ENCODE results near the gene ATPAF2. TPM values are rescaled to one million over a fixed set of nuclear protein-coding genes. Genes with fewer than 3 reads are reported as not detected.

ATPAF2 gene
- total and polyA plus RNA-seq, 4 experiments from 2014 or later = 16.6 to 24.3 (median 21.0) TPM

DNA sequence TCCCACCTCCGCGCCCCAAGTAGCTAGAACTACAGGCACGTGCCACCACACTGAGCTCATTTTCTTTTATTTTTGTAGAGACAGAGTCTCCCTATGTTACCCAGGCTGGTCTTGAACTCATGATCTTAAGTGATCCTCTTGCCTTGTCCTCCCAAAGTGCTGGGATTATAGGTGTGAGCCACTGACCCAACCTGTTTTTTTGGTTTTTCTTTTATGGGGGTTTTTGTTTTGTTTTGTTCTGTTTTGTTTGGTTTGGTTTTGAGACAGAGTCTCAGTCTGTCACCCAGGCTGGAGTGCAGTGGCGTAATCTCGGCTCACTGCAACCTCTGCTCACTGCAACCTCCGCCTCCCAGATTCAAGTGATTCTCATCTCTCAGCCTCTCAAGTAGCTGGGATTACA is 16.6 kb upstream of the ATPAF2 start:
- Mint-ChIP-seq H3K4me3 (no peak overlapping the region), H3K27me3 (no peaks in the 10 kb centered on the region), H3K36me3 (peaks cover 29 to 47% of the 10 kb centered on the region in 2 donors), H3K9me3 (no peaks in the 10 kb centered on the region), H3K27ac (peak overlapping the region in 1 of 7 donors; percentile 77), H3K4me1 (no peaks in the 10 kb centered on the region)
- Histone ChIP-seq H3K9me3 (ENCODE audit: control insufficient read depth in 1 of 2, low read length in 2 of 2) (no peaks in the 10 kb centered on the region), H3K4me3 (ENCODE audit: low read length in 2 of 2) (no peak overlapping the region), H3K4me1 (ENCODE audit: insufficient read depth, low read length) (no peaks in the 10 kb centered on the region), H3K27ac (ENCODE audit: low read depth, low read length) (no peak overlapping the region), H3K36me3 (ENCODE audit: insufficient read depth, low read length) (peaks cover 28% of the 10 kb centered on the region), H3K27me3 (ENCODE audit: insufficient read depth, low read length) (no peaks in the 10 kb centered on the region)
- intact Hi-C loops (cut with micrococcal nuclease) = no loop called here
- POLR2A ChIA-PET (ENCODE audit: partially characterized antibody) = no interaction called here
- DNase-seq = no peak
- CTCF ChIA-PET (ENCODE audit: partially characterized antibody) = no interaction called here

DNA sequence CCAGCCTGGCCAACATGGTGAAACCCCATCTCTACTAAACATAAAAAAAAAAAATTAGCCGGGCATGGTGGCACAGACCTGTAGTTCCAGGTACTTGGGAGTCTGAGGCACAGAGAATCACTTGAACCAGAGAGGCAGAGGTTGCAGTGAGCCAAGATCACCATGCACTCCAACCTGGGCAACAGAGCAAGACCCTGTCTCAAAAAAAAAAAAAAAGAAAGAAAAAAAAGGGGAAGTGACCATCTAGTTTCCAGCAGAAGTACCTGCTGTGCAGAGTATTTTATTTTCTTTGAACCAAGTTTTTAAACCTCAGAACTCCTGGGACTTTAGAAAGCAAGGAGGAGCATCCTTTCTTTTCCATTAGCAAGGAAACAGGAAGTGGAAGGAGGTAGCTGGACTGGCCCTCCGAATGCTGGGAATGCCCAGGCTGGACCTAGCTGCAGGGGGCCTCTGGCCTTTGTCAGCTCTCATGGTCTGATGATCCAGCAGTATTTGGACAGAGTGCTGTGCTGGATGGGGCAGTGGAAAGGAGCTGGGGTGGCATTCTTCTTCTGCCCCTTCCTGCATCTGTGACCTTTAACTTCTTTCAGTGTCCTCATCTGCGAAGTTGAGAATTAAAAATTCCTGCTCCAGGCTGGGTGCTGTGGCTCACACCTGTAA is 6.9 kb upstream of the ATPAF2 start:
- no peaks in the 10 kb centered on the region for H3K27me3 ChIP-seq (ENCODE audit: insufficient read depth, low read length)
- ChIA-PET CTCF (ENCODE audit: partially characterized antibody) (no interaction called here), POLR2A (ENCODE audit: partially characterized antibody) (no interaction called here)
- no peaks in the 10 kb centered on the region for H3K9me3 ChIP-seq (ENCODE audit: control insufficient read depth in 1 of 2, low read length in 2 of 2)
- no peak for DNase-seq
- Mint-ChIP-seq H3K36me3 (peaks cover 6 to 8% of the 10 kb centered on the region in 2 donors), H3K4me1 (peaks cover 12 to 26% (median 18%) of the 10 kb centered on the region in 4 donors), H3K27ac (no peak overlapping the region), H3K4me3 (no peak overlapping the region), H3K9me3 (no peaks in the 10 kb centered on the region), H3K27me3 (no peaks in the 10 kb centered on the region)
- H3K36me3 ChIP-seq (ENCODE audit: insufficient read depth, low read length) = no peaks in the 10 kb centered on the region
- no peak overlapping the region for H3K27ac ChIP-seq (ENCODE audit: low read depth, low read length)
- H3K4me3 ChIP-seq (ENCODE audit: low read length in 2 of 2) = no peak overlapping the region
- intact Hi-C loops (cut with micrococcal nuclease) = no loop called here
- peaks cover under 1% of the 10 kb centered on the region for H3K4me1 ChIP-seq (ENCODE audit: insufficient read depth, low read length)

DNA sequence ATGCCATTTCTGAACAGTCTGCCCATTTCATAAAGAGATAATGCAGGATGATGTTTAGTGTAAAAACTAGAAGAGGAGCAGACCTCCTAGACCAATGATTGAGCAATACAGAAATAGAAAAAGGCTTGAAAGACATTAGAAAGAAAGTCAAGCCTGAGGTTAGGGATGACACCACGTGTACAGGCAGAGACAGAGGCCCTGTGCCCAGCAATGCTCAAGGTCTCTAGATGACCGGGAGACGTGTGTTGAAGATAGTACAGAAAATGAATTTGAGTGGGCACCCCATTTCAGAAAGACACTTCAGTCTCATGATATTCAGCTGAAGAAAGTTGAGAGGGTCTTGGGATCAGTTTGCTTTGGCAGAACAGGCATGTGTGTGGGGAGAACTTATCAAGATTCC is 5.6 kb upstream of the ATPAF2 start:
- peaks cover 17 to 35% (median 26%) of the 10 kb centered on the region in 4 donors for H3K4me1 Mint-ChIP-seq

DNA sequence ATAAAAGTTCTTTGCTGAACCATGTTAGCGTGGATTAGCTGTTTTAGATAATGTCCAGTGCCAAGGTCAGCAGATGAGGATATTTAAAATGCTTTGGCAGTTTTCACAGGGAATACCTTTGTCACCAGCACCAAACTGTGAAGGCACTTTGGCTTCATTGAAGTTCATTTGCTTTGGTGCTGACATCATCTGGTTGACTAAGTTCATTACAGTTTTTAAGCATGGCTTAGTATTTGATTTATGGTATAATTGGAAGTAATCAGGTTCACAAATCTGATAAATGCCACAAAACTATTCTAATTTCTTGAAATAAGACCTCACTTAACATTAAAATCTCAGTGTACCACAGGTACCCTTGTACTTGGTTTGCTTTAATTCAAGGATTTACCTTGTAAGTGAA is 4.5 kb upstream of the ATPAF2 start:
- no peak for DNase-seq
- Histone ChIP-seq H3K9me3 (ENCODE audit: control insufficient read depth in 1 of 2, low read length in 2 of 2) (no peaks in the 10 kb centered on the region), H3K36me3 (ENCODE audit: insufficient read depth, low read length) (no peaks in the 10 kb centered on the region), H3K27me3 (ENCODE audit: insufficient read depth, low read length) (no peaks in the 10 kb centered on the region), H3K4me1 (ENCODE audit: insufficient read depth, low read length) (peaks cover 12% of the 10 kb centered on the region), H3K27ac (ENCODE audit: low read depth, low read length) (no peak overlapping the region), H3K4me3 (ENCODE audit: low read length in 2 of 2) (no peak overlapping the region)
- ChIA-PET CTCF (ENCODE audit: partially characterized antibody) (interaction anchor here (1.3 kb wide), 1 partner anchor 10 kb away, joined by 8 read pairs; no protein-coding TSS in a partner anchor), POLR2A (ENCODE audit: partially characterized antibody) (no interaction called here)
- H3K27ac Mint-ChIP-seq = no peak overlapping the region
- H3K9me3 Mint-ChIP-seq = peaks cover 0 to 1% (median 0%) of the 10 kb centered on the region in 8 donors
- no peak overlapping the region for H3K4me3 Mint-ChIP-seq
- H3K36me3 Mint-ChIP-seq = peaks cover 6 to 11% of the 10 kb centered on the region in 2 donors
- no peaks in the 10 kb centered on the region for H3K27me3 Mint-ChIP-seq
- intact Hi-C loops (cut with micrococcal nuclease) = no loop called here
- H3K4me1 Mint-ChIP-seq = peaks cover 23 to 45% (median 33%) of the 10 kb centered on the region in 4 donors

More for the DNA sequence above, 5.6 kb upstream of the ATPAF2 start:
- no peak overlapping the region for H3K4me3 Mint-ChIP-seq
- no peaks in the 10 kb centered on the region for H3K27me3 Mint-ChIP-seq
- peak overlapping the region in 1 of 7 donors; percentile 74 for H3K27ac Mint-ChIP-seq
- intact Hi-C loops (cut with micrococcal nuclease) = no loop called here
- ChIA-PET CTCF (ENCODE audit: partially characterized antibody) (no interaction called here), POLR2A (ENCODE audit: partially characterized antibody) (no interaction called here)
- H3K36me3 Mint-ChIP-seq = peaks cover 6 to 8% of the 10 kb centered on the region in 2 donors
- no peaks in the 10 kb centered on the region for H3K9me3 Mint-ChIP-seq
- Histone ChIP-seq H3K36me3 (ENCODE audit: insufficient read depth, low read length) (no peaks in the 10 kb centered on the region), H3K27ac (ENCODE audit: low read depth, low read length) (no peak overlapping the region), H3K4me1 (ENCODE audit: insufficient read depth, low read length) (peaks cover 10% of the 10 kb centered on the region), H3K27me3 (ENCODE audit: insufficient read depth, low read length) (no peaks in the 10 kb centered on the region), H3K4me3 (ENCODE audit: low read length in 2 of 2) (no peak overlapping the region), H3K9me3 (ENCODE audit: control insufficient read depth in 1 of 2, low read length in 2 of 2) (no peaks in the 10 kb centered on the region)
- DNase-seq = no peak

DNA sequence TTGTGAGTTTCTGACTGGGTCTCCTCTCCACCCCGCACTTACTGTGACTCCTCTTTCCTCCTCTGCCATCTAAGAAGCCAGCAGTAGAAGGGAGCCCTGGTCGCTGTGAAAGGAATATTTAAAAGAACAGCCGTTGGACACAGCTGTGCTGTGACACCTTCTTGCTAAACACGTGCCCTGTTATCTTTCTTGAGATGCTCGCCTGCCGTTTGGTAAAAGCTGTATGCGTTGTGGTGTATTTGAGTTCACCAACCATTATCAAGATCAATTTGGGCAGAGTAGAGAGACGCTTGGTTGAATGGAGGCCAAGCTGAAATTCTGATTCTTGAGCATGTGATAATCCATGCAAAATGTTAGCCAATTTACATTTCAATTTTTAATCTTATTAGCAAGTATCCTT is 4.0 kb upstream of the ATPAF2 start:
- Mint-ChIP-seq H3K4me1 (peaks cover 27 to 50% (median 37%) of the 10 kb centered on the region in 4 donors), H3K4me3 (no peak overlapping the region), H3K27ac (peak overlapping the region in 2 of 7 donors; percentile 1 to 61), H3K27me3 (no peaks in the 10 kb centered on the region), H3K9me3 (peaks cover 0 to 1% (median 0%) of the 10 kb centered on the region in 8 donors), H3K36me3 (peaks cover 6 to 12% of the 10 kb centered on the region in 2 donors)
- Histone ChIP-seq H3K4me3 (ENCODE audit: low read length in 2 of 2) (no peak overlapping the region), H3K27me3 (ENCODE audit: insufficient read depth, low read length) (no peaks in the 10 kb centered on the region), H3K27ac (ENCODE audit: low read depth, low read length) (no peak overlapping the region), H3K9me3 (ENCODE audit: control insufficient read depth in 1 of 2, low read length in 2 of 2) (no peaks in the 10 kb centered on the region), H3K36me3 (ENCODE audit: insufficient read depth, low read length) (no peaks in the 10 kb centered on the region), H3K4me1 (ENCODE audit: insufficient read depth, low read length) (peaks cover 17% of the 10 kb centered on the region)
- DNase-seq = no peak
- POLR2A ChIA-PET (ENCODE audit: partially characterized antibody) = no interaction called here
- intact Hi-C loops (cut with micrococcal nuclease) = no loop called here
- CTCF ChIA-PET (ENCODE audit: partially characterized antibody) = interaction anchor here (1.3 kb wide), 1 partner anchor 9 kb away, joined by 8 read pairs; no protein-coding TSS in a partner anchor

DNA sequence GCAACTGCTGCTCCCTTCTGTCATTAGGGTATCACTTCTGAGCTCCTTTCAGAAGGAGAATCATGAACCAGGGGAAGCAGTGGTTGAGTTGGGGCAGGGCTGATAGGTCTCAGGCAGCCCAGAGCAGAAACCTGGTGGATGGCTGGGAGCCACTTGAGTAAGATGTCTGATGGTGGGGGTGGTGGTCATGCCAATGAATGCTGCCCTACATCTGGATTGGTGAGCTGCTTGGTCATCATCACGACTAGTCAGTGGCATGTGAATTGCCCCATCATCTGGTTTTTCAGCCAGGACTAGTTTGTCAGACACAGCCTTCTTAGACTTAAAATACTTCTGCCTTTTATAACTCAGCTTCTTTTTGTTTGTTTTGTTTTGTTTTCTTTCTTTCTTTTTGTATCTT is 2.8 kb upstream of the ATPAF2 start:
- Mint-ChIP-seq H3K4me3 (peak overlapping the region in 7 of 8 donors; percentile 66 to 91 (median 87)), H3K27me3 (no peaks in the 10 kb centered on the region), H3K4me1 (peaks cover 34 to 60% (median 46%) of the 10 kb centered on the region in 4 donors), H3K9me3 (peaks cover 0 to 1% (median 0%) of the 10 kb centered on the region in 8 donors), H3K27ac (peak overlapping the region in 2 of 7 donors; percentile 35 to 80), H3K36me3 (peaks cover 1 to 9% of the 10 kb centered on the region in 2 donors)
- Histone ChIP-seq H3K36me3 (ENCODE audit: insufficient read depth, low read length) (no peaks in the 10 kb centered on the region), H3K9me3 (ENCODE audit: control insufficient read depth in 1 of 2, low read length in 2 of 2) (no peaks in the 10 kb centered on the region), H3K4me3 (ENCODE audit: low read length in 2 of 2) (no peak overlapping the region), H3K27me3 (ENCODE audit: insufficient read depth, low read length) (no peaks in the 10 kb centered on the region), H3K4me1 (ENCODE audit: insufficient read depth, low read length) (peaks cover 26% of the 10 kb centered on the region), H3K27ac (ENCODE audit: low read depth, low read length) (no peak overlapping the region)
- POLR2A ChIA-PET (ENCODE audit: partially characterized antibody) = no interaction called here
- DNase-seq = no peak
- CTCF ChIA-PET (ENCODE audit: partially characterized antibody) = no interaction called here
- intact Hi-C loops (cut with micrococcal nuclease) = no loop called here

DNA sequence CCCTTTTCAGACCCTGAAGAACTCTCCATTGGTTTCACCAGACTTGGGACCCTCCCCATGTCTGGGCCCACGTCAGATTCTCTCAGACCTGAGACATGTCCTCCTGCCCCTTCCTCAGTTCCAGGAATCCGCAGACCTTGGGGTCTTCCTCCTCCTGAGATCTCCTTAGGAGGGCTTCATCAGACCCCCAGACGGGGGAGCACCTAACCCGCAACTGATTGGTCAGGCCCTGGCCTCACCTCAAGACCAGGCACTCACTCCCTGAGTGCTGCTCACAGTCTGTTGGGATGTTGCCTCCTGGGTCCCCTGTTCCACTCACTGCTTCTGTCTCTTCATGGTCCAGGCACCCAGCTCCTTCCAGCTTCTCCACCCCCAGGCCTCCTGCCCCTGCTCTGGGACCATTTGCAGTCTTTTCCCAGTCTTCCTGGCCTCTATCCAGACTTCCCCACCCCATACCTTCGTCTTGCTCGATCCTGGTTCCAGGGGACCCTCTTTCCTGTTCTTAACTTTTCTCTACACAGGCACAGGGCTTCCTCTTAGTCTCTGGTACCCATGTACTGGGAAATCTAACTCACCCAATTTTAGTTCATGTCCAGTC is 1.4 kb upstream of the ATPAF2 start:
- POLR2A ChIA-PET (ENCODE audit: partially characterized antibody) = interaction anchor here (0.6 kb wide), 1 partner anchor 80 kb away, joined by 4 read pairs; no protein-coding TSS in a partner anchor
- H3K27me3 ChIP-seq (ENCODE audit: insufficient read depth, low read length) = no peaks in the 10 kb centered on the region
- DNase-seq = no peak
- CTCF ChIA-PET (ENCODE audit: partially characterized antibody) = no interaction called here
- Mint-ChIP-seq H3K27ac (peak overlapping the region; percentile 79 to 94 (median 90)), H3K9me3 (peaks cover 0 to 1% (median 0%) of the 10 kb centered on the region in 8 donors), H3K4me3 (peak overlapping the region; percentile 86 to 92 (median 90)), H3K27me3 (no peaks in the 10 kb centered on the region), H3K4me1 (peaks cover 34 to 68% (median 48%) of the 10 kb centered on the region in 4 donors), H3K36me3 (peaks cover 0 to 9% of the 10 kb centered on the region in 2 donors)
- H3K9me3 ChIP-seq (ENCODE audit: control insufficient read depth in 1 of 2, low read length in 2 of 2) = no peaks in the 10 kb centered on the region
- peak overlapping the region; percentile 73 for H3K27ac ChIP-seq (ENCODE audit: low read depth, low read length)
- intact Hi-C loops (cut with micrococcal nuclease) = no loop called here
- peaks cover 26% of the 10 kb centered on the region for H3K4me1 ChIP-seq (ENCODE audit: insufficient read depth, low read length)
- H3K4me3 ChIP-seq (ENCODE audit: low read length in 2 of 2) = peak overlapping the region; percentile 39 to 79
- H3K36me3 ChIP-seq (ENCODE audit: insufficient read depth, low read length) = no peaks in the 10 kb centered on the region

Data from CD4-positive, alpha-beta memory T cell (primary cell).